GM10266 (cell line): ENCODE data around the gene GOLGA6L9.
"Not testable (repeated sequence)": the region's sequence is repeated elsewhere in the genome, so short reads cannot be mapped to it uniquely, and the experiment has no call there.

Experiments used
- DNase-seq: peaks from one replicate; pipeline ENCODE4 v3.0.0; 2012; ENCODE audit errors: extremely low spot score
- CTCF ChIP-seq: IDR thresholded peaks from 2 replicates; pipeline ENCODE4 v1.5.1; 2012; ENCODE audit warnings: mild to moderate bottlenecking, low read depth; ENCODE audit not compliant: control insufficient read depth, insufficient read depth; ENCODE audit errors: missing control alignments

The GOLGA6L9 gene

GRCh38 chr15:82429693-82430092 is at the start of gene GOLGA6L9:
Gene GOLGA6L9 (plus strand): TSS chr15:82429816. CDS start chr15:82430080, 264 bp downstream.
- DNase-seq: not testable (repeated sequence)

GRCh38 chr15:82381330-82381955 is 48.2 kb upstream of the GOLGA6L9 start:
- peak; percentile 2 for DNase-seq

GRCh38 chr15:82387209-82387608 is 42.4 kb upstream of the GOLGA6L9 start:
- not testable (repeated sequence) for DNase-seq

GRCh38 chr15:82390152-82390551 is 39.5 kb upstream of the GOLGA6L9 start:
- DNase-seq: not testable (repeated sequence)

- not testable (repeated sequence) for DNase-seq
These were observed 37.5 kb upstream of the GOLGA6L9 start for GRCh38 chr15:82392077-82392476.

GRCh38 chr15:82393671-82394070 is 35.9 kb upstream of the GOLGA6L9 start:
- TF ChIP-seq CTCF: no peak
- DNase-seq: no peak

- not testable (repeated sequence) for DNase-seq
These were observed 33.8 kb upstream of the GOLGA6L9 start for GRCh38 chr15:82395788-82396187.

- DNase-seq: no peak
- TF ChIP-seq CTCF: no peak
These were observed 31.8 kb upstream of the GOLGA6L9 start for GRCh38 chr15:82397817-82398216.

- DNase-seq: no peak
These were observed 30.8 kb upstream of the GOLGA6L9 start for GRCh38 chr15:82398785-82399184.

GRCh38 chr15:82399366-82400103 is 30.1 kb upstream of the GOLGA6L9 start:
- peak; percentile 6 for DNase-seq

More at GRCh38 chr15:82398785-82399184, 30.8 kb upstream of the GOLGA6L9 start:
- TF ChIP-seq CTCF: no peak

GRCh38 chr15:82401918-82402317 is 27.7 kb upstream of the GOLGA6L9 start:
- DNase-seq: not testable (repeated sequence)

- not testable (repeated sequence) for DNase-seq
These were observed 27.3 kb upstream of the GOLGA6L9 start for GRCh38 chr15:82402341-82402740.

- not testable (repeated sequence) for DNase-seq
These were observed 23.4 kb upstream of the GOLGA6L9 start for GRCh38 chr15:82406211-82406610.

GRCh38 chr15:82410306-82410705 is 19.3 kb upstream of the GOLGA6L9 start:
- not testable (repeated sequence) for DNase-seq

- DNase-seq: not testable (repeated sequence)
These were observed 18.0 kb upstream of the GOLGA6L9 start for GRCh38 chr15:82411595-82411994.

- not testable (repeated sequence) for DNase-seq
These were observed 15.0 kb upstream of the GOLGA6L9 start for GRCh38 chr15:82414525-82415191.

- not testable (repeated sequence) for DNase-seq
These were observed 9.1 kb upstream of the GOLGA6L9 start for GRCh38 chr15:82420516-82420915.
